Measurements from ENCODE around the gene CYBA. TPM values are rescaled to one million over a fixed set of nuclear protein-coding genes. Genes with fewer than 3 reads are reported as not detected.
A peak's percentile ranks its signal among the peaks of the same experiment; 100 is the strongest.

CYBA gene
- total and polyA plus RNA-seq, 2 of the 4 experiments (the other 2 are of a cell fraction), result 65.6 to 169 TPM

DNA sequence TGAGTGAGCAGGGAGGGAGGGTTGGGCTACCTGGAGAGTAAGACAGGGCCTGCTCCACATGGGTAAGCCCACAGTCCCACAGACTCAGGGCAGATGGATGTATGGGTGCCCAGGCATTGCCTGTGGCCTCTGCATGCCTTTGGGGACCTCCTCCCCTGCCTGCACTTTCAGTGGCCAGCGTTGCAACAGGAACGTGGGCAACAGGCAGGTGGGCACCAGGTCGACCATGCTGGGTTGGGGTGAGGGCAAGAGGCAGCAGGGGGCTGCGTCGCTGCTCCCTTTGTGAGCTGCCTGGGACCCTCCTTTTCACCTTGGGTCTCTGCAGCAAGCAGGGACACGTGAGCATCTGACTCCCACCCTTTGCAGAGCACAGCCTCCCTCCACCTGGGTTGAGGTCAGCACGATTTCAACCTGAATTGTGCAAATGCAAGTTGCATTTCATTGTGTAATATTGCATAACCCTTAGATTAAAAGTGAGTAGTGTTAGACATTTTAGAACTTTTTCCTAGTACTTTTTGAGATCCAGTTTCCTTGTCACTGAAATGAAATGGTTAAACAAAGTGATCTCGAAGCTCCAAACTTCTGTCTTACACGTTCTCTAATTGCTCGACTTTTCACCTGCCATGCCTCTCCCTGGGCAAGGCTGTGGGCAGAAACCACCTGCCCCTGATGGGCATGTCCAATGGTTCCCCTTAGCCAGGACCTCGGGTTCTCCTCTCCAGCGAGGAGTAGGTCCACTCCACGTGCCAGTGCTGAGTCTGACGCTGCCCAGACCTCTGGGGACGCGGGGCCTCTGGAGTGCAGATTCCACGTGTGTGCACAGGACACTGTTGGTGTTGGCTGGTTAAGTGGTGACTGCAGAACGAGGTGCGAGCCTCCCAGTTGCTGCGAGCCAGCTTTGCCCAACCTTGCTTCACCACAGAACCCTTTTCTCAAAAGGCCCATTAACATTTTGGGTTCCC is 45.4 kb downstream of the CYBA start:
- Histone ChIP-seq H2BK5ac (ENCODE audit: low read depth, low read length, poor library complexity, severe bottlenecking) (no peak overlapping the region), H3K4me2 (ENCODE audit: low read depth, low read length) (no peak overlapping the region), H3K56ac (ENCODE audit: extremely low read depth, insufficient read depth, low read length) (no peak overlapping the region), H3K27me3 (ENCODE audit: control insufficient read depth, insufficient read depth, low read length) (no peaks in the 10 kb centered on the region), H3K14ac (replicated peaks; ENCODE audit: low read depth, low read length) (no peak overlapping the region), H3K27ac (ENCODE audit: insufficient read depth, low read length) (no peak overlapping the region), H3K36me3 (ENCODE audit: control insufficient read depth, insufficient read depth, low read length) (peaks cover 52% of the 10 kb centered on the region), H3K9ac (ENCODE audit: low read depth, low read length) (no peak overlapping the region), H2AFZ (replicated peaks; ENCODE audit: low read length, poor library complexity) (no peak overlapping the region), H3K79me1 (ENCODE audit: low read depth in 1 of 2, low read length in 2 of 2) (peaks cover 6 to 50% of the 10 kb centered on the region in 2 experiments; a peak in 3 of 4 replicates), H2AK5ac (ENCODE audit: low read depth, low read length) (no peak overlapping the region), H3K18ac (ENCODE audit: low read depth, low read length) (no peak overlapping the region), H4K20me1 (ENCODE audit: insufficient read depth, low read length) (peaks cover 30% of the 10 kb centered on the region), H2BK120ac (ENCODE audit: low read depth, low read length) (no peak overlapping the region), H3K4me1 (ENCODE audit: control insufficient read depth, insufficient read depth, low read length) (no peaks in the 10 kb centered on the region), H4K5ac (ENCODE audit: low read depth, low read length) (no peak overlapping the region), H3K9me3 (ENCODE audit: control insufficient read depth, insufficient read depth, low read length) (no peaks in the 10 kb centered on the region), H3K23ac (ENCODE audit: low read depth, low read length) (no peak overlapping the region), H4K91ac (ENCODE audit: insufficient read depth, low read depth, low read length) (no peak overlapping the region), H3K4ac (ENCODE audit: low read depth, low read length) (no peak overlapping the region), H3K4me3 (ENCODE audit: insufficient read depth, low read depth, low read length) (no peak overlapping the region), H2BK20ac (ENCODE audit: low read depth, low read length) (no peak overlapping the region), H4K8ac (ENCODE audit: low read depth in 2 of 2, low read length in 2 of 2) (no peak overlapping the region), H2BK15ac (ENCODE audit: low read depth, low read length) (no peak overlapping the region), H2AK9ac (replicated peaks; ENCODE audit: low read depth, low read length, poor library complexity) (no peak overlapping the region), H3K9me1 (ENCODE audit: insufficient read depth, low read length) (peaks cover 8% of the 10 kb centered on the region; the same call in 1 of the 2 replicates)
- TF ChIP-seq SMC3 (IDR thresholded peaks at IDR 0.05; ENCODE audit: low read depth, low read length), result no peak
- TF ChIP-seq CHD1 (IDR thresholded peaks at IDR 0.05; ENCODE audit: low read depth, low read length), result no peak
- TF ChIP-seq FOS (IDR thresholded peaks at IDR 0.05; ENCODE audit: low read depth, low read length), result no peak
- TF ChIP-seq CEBPB (IDR thresholded peaks at IDR 0.05; ENCODE audit: low read depth, low read length), result peak; percentile 47
- TF ChIP-seq RAD21 (IDR thresholded peaks at IDR 0.05; ENCODE audit: low read length), result no peak
- TF ChIP-seq RCOR1 (IDR thresholded peaks at IDR 0.05; ENCODE audit: insufficient replicate concordance, low read length), result no peak
- no peak for TF ChIP-seq RFX5 (IDR thresholded peaks at IDR 0.05; ENCODE audit: low read depth, low read length)
- no peak for TF ChIP-seq POLR2A (IDR thresholded peaks at IDR 0.05; ENCODE audit: low read depth, low read length)
- no peak for DNase-seq
- ChIA-PET CTCF (no interaction called here), POLR2A (ENCODE audit: unreplicated experiment) (no interaction called here)
- in situ Hi-C loops (cut with MboI; ENCODE audit: low sequenced_read_pairs) (no loop called here), dilution Hi-C loops (cut with HindIII; ENCODE audit: low sequenced_read_pairs, unreplicated experiment) (no loop called here), intact Hi-C loops (cut with micrococcal nuclease) (no loop called here)
- BruUV-seq (replicated peaks), result no TSS peak
- no peak for ATAC-seq (ENCODE audit: low read depth)
- WGBS, 2 experiments (ENCODE audit: extremely low coverage in 2 of 2, insufficient read length in 1 of 2), result 93% methylated on average over 6 of the region's 20 CpGs; no CpG with 5 or more reads in 1 of the 2 experiments

All from IMR-90 (cell line).